ENCODE measurements around the gene HSP90AB1. TPM values are rescaled to one million over a fixed set of nuclear protein-coding genes. Genes with fewer than 3 reads are reported as not detected.

Gene HSP90AB1
- polyA plus RNA-seq, 4 donors = 100 to 773 (median 351) TPM

- WGBS, 3 donors = 80 to 87% (median 80%) methylated on average over 11 of the region's 11 CpGs
- FAIRE-seq (no peak), DNase-seq (peak; percentile 62 to 66)
- Histone ChIP-seq H3K36me3 (ENCODE audit: control insufficient read depth in 3 of 3, insufficient read depth in 2 of 3, low read depth in 1 of 3, low read length in 3 of 3) (no peaks in the 10 kb centered on the region), H3K27me3 (ENCODE audit: control insufficient read depth in 3 of 3, insufficient read depth in 3 of 3, low read length in 3 of 3) (no peaks in the 10 kb centered on the region), H3K9me3 (ENCODE audit: control insufficient read depth in 2 of 2, insufficient read depth in 1 of 2, low read depth in 1 of 2, low read length in 1 of 2) (no peaks in the 10 kb centered on the region), H3K27ac (ENCODE audit: low read depth in 1 of 3, low read length in 2 of 3) (peak overlapping the region in 2 of 3 donors; percentile 24 to 28), H3K4me1 (ENCODE audit: control insufficient read depth in 3 of 3, insufficient read depth in 2 of 3, low read depth in 1 of 3, low read length in 2 of 3) (peaks cover 0 to 20% (median 0%) of the 10 kb centered on the region in 3 donors), H3K4me3 (ENCODE audit: low read depth in 1 of 3, low read length in 3 of 3) (no peak overlapping the region)
Measured at GRCh38 chr6:44202972-44203750, 43.7 kb upstream of the HSP90AB1 start.

GRCh38 chr6:44203955-44204354, 42.9 kb upstream of the HSP90AB1 start:
- H3K9me3 ChIP-seq (ENCODE audit: control insufficient read depth in 2 of 2, insufficient read depth in 1 of 2, low read depth in 1 of 2, low read length in 1 of 2) = no peaks in the 10 kb centered on the region
- no peaks in the 10 kb centered on the region for H3K36me3 ChIP-seq (ENCODE audit: control insufficient read depth in 3 of 3, insufficient read depth in 2 of 3, low read depth in 1 of 3, low read length in 3 of 3)
- H3K4me3 ChIP-seq (ENCODE audit: low read depth in 1 of 3, low read length in 3 of 3) = no peak overlapping the region
- no peak overlapping the region for H3K27ac ChIP-seq (ENCODE audit: low read depth in 1 of 3, low read length in 2 of 3)
- H3K4me1 ChIP-seq (ENCODE audit: control insufficient read depth in 3 of 3, insufficient read depth in 2 of 3, low read depth in 1 of 3, low read length in 2 of 3) = peaks cover 0 to 20% (median 0%) of the 10 kb centered on the region in 3 donors
- no peaks in the 10 kb centered on the region for H3K27me3 ChIP-seq (ENCODE audit: control insufficient read depth in 3 of 3, insufficient read depth in 3 of 3, low read length in 3 of 3)
- FAIRE-seq (no peak), DNase-seq (peak in 1 of 2 donors; percentile 26)
- WGBS, 3 donors = 64 to 82% (median 73%) methylated on average over 6 of the region's 6 CpGs

GRCh38 chr6:44207966-44208365, 38.9 kb upstream of the HSP90AB1 start:
- Histone ChIP-seq H3K4me1 (ENCODE audit: control insufficient read depth in 3 of 3, insufficient read depth in 2 of 3, low read depth in 1 of 3, low read length in 2 of 3) (peaks cover 0 to 4% (median 0%) of the 10 kb centered on the region in 3 donors), H3K9me3 (ENCODE audit: control insufficient read depth in 2 of 2, insufficient read depth in 1 of 2, low read depth in 1 of 2, low read length in 1 of 2) (no peaks in the 10 kb centered on the region), H3K36me3 (ENCODE audit: control insufficient read depth in 3 of 3, insufficient read depth in 2 of 3, low read depth in 1 of 3, low read length in 3 of 3) (no peaks in the 10 kb centered on the region), H3K27me3 (ENCODE audit: control insufficient read depth in 3 of 3, insufficient read depth in 3 of 3, low read length in 3 of 3) (no peaks in the 10 kb centered on the region), H3K4me3 (ENCODE audit: low read depth in 1 of 3, low read length in 3 of 3) (no peak overlapping the region), H3K27ac (ENCODE audit: low read depth in 1 of 3, low read length in 2 of 3) (no peak overlapping the region)
- DNase-seq = no peak
- FAIRE-seq = no peak
- WGBS, 3 donors = 75 to 90% (median 79%) methylated on average over 6 of the region's 6 CpGs

GRCh38 chr6:44211284-44211683, 35.6 kb upstream of the HSP90AB1 start:
- Histone ChIP-seq H3K9me3 (ENCODE audit: control insufficient read depth in 2 of 2, insufficient read depth in 1 of 2, low read depth in 1 of 2, low read length in 1 of 2) (no peaks in the 10 kb centered on the region), H3K4me1 (ENCODE audit: control insufficient read depth in 3 of 3, insufficient read depth in 2 of 3, low read depth in 1 of 3, low read length in 2 of 3) (no peaks in the 10 kb centered on the region), H3K27ac (ENCODE audit: low read depth in 1 of 3, low read length in 2 of 3) (no peak overlapping the region), H3K4me3 (ENCODE audit: low read depth in 1 of 3, low read length in 3 of 3) (no peak overlapping the region), H3K27me3 (ENCODE audit: control insufficient read depth in 3 of 3, insufficient read depth in 3 of 3, low read length in 3 of 3) (no peaks in the 10 kb centered on the region), H3K36me3 (ENCODE audit: control insufficient read depth in 3 of 3, insufficient read depth in 2 of 3, low read depth in 1 of 3, low read length in 3 of 3) (no peaks in the 10 kb centered on the region)
- no peak for FAIRE-seq
- WGBS, 3 donors = 90 to 95% (median 91%) methylated on average over 3 of the region's 3 CpGs
- no peak for DNase-seq

- Histone ChIP-seq H3K4me3 (ENCODE audit: low read depth in 1 of 3, low read length in 3 of 3) (no peak overlapping the region), H3K27me3 (ENCODE audit: control insufficient read depth in 3 of 3, insufficient read depth in 3 of 3, low read length in 3 of 3) (no peaks in the 10 kb centered on the region), H3K36me3 (ENCODE audit: control insufficient read depth in 3 of 3, insufficient read depth in 2 of 3, low read depth in 1 of 3, low read length in 3 of 3) (no peaks in the 10 kb centered on the region), H3K4me1 (ENCODE audit: control insufficient read depth in 3 of 3, insufficient read depth in 2 of 3, low read depth in 1 of 3, low read length in 2 of 3) (peaks cover 0 to 22% (median 0%) of the 10 kb centered on the region in 3 donors), H3K9me3 (ENCODE audit: control insufficient read depth in 2 of 2, insufficient read depth in 1 of 2, low read depth in 1 of 2, low read length in 1 of 2) (no peaks in the 10 kb centered on the region), H3K27ac (ENCODE audit: low read depth in 1 of 3, low read length in 2 of 3) (no peak overlapping the region)
- WGBS, 3 donors = 83 to 92% (median 92%) methylated on average over 6 of the region's 6 CpGs
- FAIRE-seq (no peak), DNase-seq (no peak)
Measured at GRCh38 chr6:44214307-44214706, 32.6 kb upstream of the HSP90AB1 start.

GRCh38 chr6:44216677-44217331, 30.1 kb upstream of the HSP90AB1 start, which contains the start of gene MYMX:
MYMX (plus strand) TSS chr6:44216926; CDS start chr6:44217472, 546 bp downstream.
- Histone ChIP-seq H3K4me1 (ENCODE audit: control insufficient read depth in 3 of 3, insufficient read depth in 2 of 3, low read depth in 1 of 3, low read length in 2 of 3) (peaks cover 0 to 37% (median 5%) of the 10 kb centered on the region in 3 donors), H3K4me3 (ENCODE audit: low read depth in 1 of 3, low read length in 3 of 3) (no peak within 1 kb of the TSS), H3K36me3 (ENCODE audit: control insufficient read depth in 3 of 3, insufficient read depth in 2 of 3, low read depth in 1 of 3, low read length in 3 of 3) (no peaks in the 10 kb centered on the region), H3K27ac (ENCODE audit: low read depth in 1 of 3, low read length in 2 of 3) (peak within 1 kb of the TSS in 1 of 3 donors; percentile 73), H3K9me3 (ENCODE audit: control insufficient read depth in 2 of 2, insufficient read depth in 1 of 2, low read depth in 1 of 2, low read length in 1 of 2) (no peaks in the 10 kb centered on the region), H3K27me3 (ENCODE audit: control insufficient read depth in 3 of 3, insufficient read depth in 3 of 3, low read length in 3 of 3) (no peaks in the 10 kb centered on the region)
- peak; percentile 15 to 38 for DNase-seq
- WGBS, 3 donors = 12 to 31% (median 23%) methylated on average over 7 of the region's 7 CpGs
- no peak for FAIRE-seq

GRCh38 chr6:44217332-44218143, 29.4 kb upstream of the HSP90AB1 start:
- Histone ChIP-seq H3K27me3 (ENCODE audit: control insufficient read depth in 3 of 3, insufficient read depth in 3 of 3, low read length in 3 of 3) (no peaks in the 10 kb centered on the region), H3K27ac (ENCODE audit: low read depth in 1 of 3, low read length in 2 of 3) (peak overlapping the region in 1 of 3 donors; percentile 73), H3K4me1 (ENCODE audit: control insufficient read depth in 3 of 3, insufficient read depth in 2 of 3, low read depth in 1 of 3, low read length in 2 of 3) (peaks cover 0 to 41% (median 5%) of the 10 kb centered on the region in 3 donors), H3K9me3 (ENCODE audit: control insufficient read depth in 2 of 2, insufficient read depth in 1 of 2, low read depth in 1 of 2, low read length in 1 of 2) (no peaks in the 10 kb centered on the region), H3K36me3 (ENCODE audit: control insufficient read depth in 3 of 3, insufficient read depth in 2 of 3, low read depth in 1 of 3, low read length in 3 of 3) (no peaks in the 10 kb centered on the region), H3K4me3 (ENCODE audit: low read depth in 1 of 3, low read length in 3 of 3) (no peak overlapping the region)
- DNase-seq (no peak), FAIRE-seq (no peak)
- 71 to 92% (median 83%) methylated on average over 15 to 16 of the region's 16 CpGs for WGBS, 3 donors
